IMR-90 (cell line): ENCODE results near the gene MPRIP. TPM values are rescaled to one million over a fixed set of nuclear protein-coding genes. Genes with fewer than 3 reads are reported as not detected.

Experiments
- ATAC-seq: fragments of 200-7000 bp; cut with Tn5 transposase; 2 replicates; pipeline ENCODE4 v1.9.1; 2020; ENCODE audit warnings: low read depth, mild to moderate bottlenecking, moderate library complexity
- BruUV-seq: library from RNA; stranded (reverse); fragments of 400-500 nt; replicated peaks from 2 replicates; lab custom pipeline; 2021; lab: Mats Ljungman, UMichigan
- CTCF ChIA-PET: fragments of 300-600 bp; formaldehyde crosslinking; extraction: SDS; loops from one replicate; lab custom pipeline; 2021; ENCODE audit warnings: antibody characterized with exemption; lab: Yijun Ruan, JAX
- POLR2A ChIA-PET: fragments of 300-600 bp; sonication (Branson Sonifier 250); formaldehyde crosslinking; loops from one replicate; lab custom pipeline; 2022; ENCODE audit warnings: antibody characterized with exemption; ENCODE audit not compliant: unreplicated experiment; lab: Charles Lee
- DNase-seq: peaks from one replicate; pipeline ENCODE4 v3.0.0; 2013
- H2AFZ ChIP-seq: replicated peaks from 2 replicates; pipeline ENCODE3; 2013; ENCODE audit warnings: low read length, mild to moderate bottlenecking; ENCODE audit not compliant: poor library complexity
- H2AK5ac ChIP-seq: 2 replicates; pipeline ENCODE4 v1.6.1; 2013; ENCODE audit warnings: low read depth, low read length, inconsistent platforms
- H2AK9ac ChIP-seq: replicated peaks from 2 replicates; pipeline ENCODE3; 2013; ENCODE audit warnings: mild to moderate bottlenecking, low read depth, low read length, moderate library complexity; ENCODE audit not compliant: poor library complexity
- H2BK120ac ChIP-seq: 2 replicates; pipeline ENCODE4 v1.6.1; 2013; ENCODE audit warnings: low read depth, low read length, inconsistent platforms
- H2BK15ac ChIP-seq: 3 replicates; pipeline ENCODE4 v1.6.1; 2013; ENCODE audit warnings: low read depth, low read length, inconsistent platforms
- H2BK20ac ChIP-seq: 2 replicates; pipeline ENCODE4 v1.6.1; 2013; ENCODE audit warnings: low read depth, mild to moderate bottlenecking, inconsistent platforms, low read length, moderate library complexity
- H2BK5ac ChIP-seq: 2 replicates; pipeline ENCODE4 v1.6.1; 2013; ENCODE audit warnings: mild to moderate bottlenecking, low read depth, low read length, inconsistent platforms; ENCODE audit not compliant: poor library complexity, severe bottlenecking
- H3K14ac ChIP-seq: replicated peaks from 2 replicates; pipeline ENCODE4 v1.6.1; 2013; ENCODE audit warnings: low read depth, low read length, inconsistent platforms
- H3K18ac ChIP-seq: 2 replicates; pipeline ENCODE4 v1.6.1; 2013; ENCODE audit warnings: low read depth, low read length, control low read depth
- H3K23ac ChIP-seq: 2 replicates; pipeline ENCODE4 v1.6.1; 2013; ENCODE audit warnings: low read depth, low read length, inconsistent platforms
- H3K27ac ChIP-seq: 2 replicates; pipeline ENCODE4 v1.5.1; 2013; ENCODE audit warnings: mild to moderate bottlenecking, control low read depth, low read length; ENCODE audit not compliant: insufficient read depth
- H3K27me3 ChIP-seq: 2 replicates; pipeline ENCODE4 v1.6.1; 2013; ENCODE audit warnings: low read length; ENCODE audit not compliant: control insufficient read depth, insufficient read depth
- H3K36me3 ChIP-seq: 2 replicates; pipeline ENCODE4 v1.6.1; 2013; ENCODE audit warnings: low read length, mixed read lengths; ENCODE audit not compliant: control insufficient read depth, insufficient read depth
- H3K4ac ChIP-seq: 2 replicates; pipeline ENCODE4 v1.6.1; 2013; ENCODE audit warnings: low read depth, low read length, inconsistent platforms
- H3K4me1 ChIP-seq: 2 replicates; pipeline ENCODE4 v1.6.1; 2013; ENCODE audit warnings: low read length, mixed read lengths; ENCODE audit not compliant: control insufficient read depth, insufficient read depth
- H3K4me2 ChIP-seq: 2 replicates; pipeline ENCODE4 v1.6.1; 2013; ENCODE audit warnings: low read depth, mild to moderate bottlenecking, control low read depth, low read length, moderate library complexity
- H3K4me3 ChIP-seq: 2 replicates; pipeline ENCODE4 v1.5.1; 2013; ENCODE audit warnings: low read depth, mild to moderate bottlenecking, control low read depth, low read length, moderate library complexity; ENCODE audit not compliant: insufficient read depth
- H3K56ac ChIP-seq: 2 replicates; pipeline ENCODE4 v1.6.1; 2013; ENCODE audit warnings: low read length, inconsistent platforms; ENCODE audit not compliant: insufficient read depth; ENCODE audit errors: extremely low read depth
- H3K79me1 ChIP-seq, 2 experiments: 2 replicates each; pipeline ENCODE4 v1.6.1; 2013; ENCODE audit warnings: low read length in 2 of 2, inconsistent platforms in 1 of 2, low read depth in 1 of 2
- H3K9ac ChIP-seq: 2 replicates; pipeline ENCODE4 v1.6.1; 2013; ENCODE audit warnings: low read depth, low read length, control low read depth
- H3K9me1 ChIP-seq: 2 replicates; pipeline ENCODE4 v1.6.1; 2013; ENCODE audit warnings: low read length, inconsistent platforms; ENCODE audit not compliant: insufficient read depth
- H3K9me3 ChIP-seq: 2 replicates; pipeline ENCODE4 v1.6.1; 2013; ENCODE audit warnings: low read length; ENCODE audit not compliant: control insufficient read depth, insufficient read depth
- H4K20me1 ChIP-seq: 2 replicates; pipeline ENCODE4 v1.6.1; 2013; ENCODE audit warnings: low read length, inconsistent platforms; ENCODE audit not compliant: insufficient read depth
- H4K5ac ChIP-seq: 2 replicates; pipeline ENCODE4 v1.6.1; 2013; ENCODE audit warnings: mild to moderate bottlenecking, low read depth, low read length, control low read depth
- H4K8ac ChIP-seq, 2 experiments: 2 replicates each; pipeline ENCODE4 v1.6.1; 2013; ENCODE audit warnings: low read depth in 2 of 2, low read length in 2 of 2, control low read depth in 1 of 2, inconsistent platforms in 1 of 2
- H4K91ac ChIP-seq: 2 replicates; pipeline ENCODE4 v1.6.1; 2013; ENCODE audit warnings: low read depth, low read length, inconsistent platforms; ENCODE audit not compliant: insufficient read depth
- BHLHE40 ChIP-seq: fragments of 150-350 bp; IDR thresholded peaks from 2 replicates; pipeline ENCODE4 v1.6.1; 2016; ENCODE audit warnings: mild to moderate bottlenecking, low read depth, low read length
- CEBPB ChIP-seq: IDR thresholded peaks from 2 replicates; pipeline ENCODE4 v1.6.1; 2012; ENCODE audit warnings: low read depth, low read length, improper control_type of control experiment
- CHD1 ChIP-seq: IDR thresholded peaks from 2 replicates; pipeline ENCODE4 v1.6.1; 2012; ENCODE audit warnings: low read depth, low read length, improper control_type of control experiment
- CTCF ChIP-seq: conservative IDR thresholded peaks from 2 replicates; pipeline ENCODE4 v1.5.1; 2012; ENCODE audit warnings: mild to moderate bottlenecking, low read depth, low read length, improper control_type of control experiment
- FOS ChIP-seq: fragments of 150-350 bp; IDR thresholded peaks from 2 replicates; pipeline ENCODE4 v1.6.1; 2016; ENCODE audit warnings: low read depth, low read length
- MXI1 ChIP-seq: IDR thresholded peaks from 2 replicates; pipeline ENCODE4 v1.6.1; 2012; ENCODE audit warnings: low read depth, mild to moderate bottlenecking, low read length, moderate library complexity, borderline replicate concordance
- POLR2A ChIP-seq: IDR thresholded peaks from 2 replicates; pipeline ENCODE4 v1.6.1; 2012; ENCODE audit warnings: mild to moderate bottlenecking, low read depth, low read length
- RFX5 ChIP-seq: IDR thresholded peaks from 2 replicates; pipeline ENCODE4 v1.8.0; 2012; ENCODE audit warnings: low read depth, mild to moderate bottlenecking, low read length, moderate library complexity
- USF2 ChIP-seq: fragments of 150-350 bp; IDR thresholded peaks from 2 replicates; pipeline ENCODE4 v1.6.1; 2017; ENCODE audit warnings: mild to moderate bottlenecking, antibody characterized with exemption, low read length, low read depth
- WGBS, 2 experiments: methylation state at CpG; one replicate each; pipeline versions ENCODE4 v1.1.5 to v1.1.7; 2013; ENCODE audit warnings: missing lambda C conversion rate in 2 of 2; ENCODE audit not compliant: insufficient read length in 1 of 2; ENCODE audit errors: extremely low coverage in 2 of 2; 5-methylcytosine and 5-hydroxymethylcytosine counted together
- dilution Hi-C: fragments of 300-500 bp; cut with HindIII; formaldehyde crosslinking; loops from one replicate; pipeline ENCODE4 v1.14.3; 2018; ENCODE audit warnings: low sequenced_read_pairs; ENCODE audit not compliant: unreplicated experiment
- in situ Hi-C: fragments of 300-500 bp; cut with MboI; formaldehyde crosslinking; loops from 3 replicates; pipeline ENCODE4 v1.14.3; 2019; ENCODE audit warnings: low sequenced_read_pairs, inconsistent platforms, mixed read lengths
- intact Hi-C: fragments of 100-400 bp; cut with micrococcal nuclease; formaldehyde crosslinking; loops from 2 replicates; pipeline ENCODE4 v1.10.0; 2022
- polyA plus RNA-seq, 3 experiments: library from polyadenylated mRNA; depleted of rRNA; stranded (reverse); fragments of >200 nt; gene quantifications; 2 replicates each; pipeline ENCODE4 v1.2.3, GENCODE V29; 2012; ENCODE audit warnings: low replicate concordance in 1 of 3
- total RNA-seq: library from RNA; depleted of rRNA; stranded (reverse); fragments of >200 nt; gene quantifications from 2 replicates; pipeline ENCODE4 v1.2.3, GENCODE V29; 2012

MPRIP gene
- total and polyA plus RNA-seq, 2 of the 4 experiments (the other 2 are of a cell fraction) = 111 to 149 TPM

- WGBS, 2 experiments = 93% methylated on average over 3 of the region's 6 CpGs; no CpG with 5 or more reads in 1 of the 2 experiments
- Histone ChIP-seq H3K56ac (no peak overlapping the region), H3K4me2 (no peak overlapping the region), H3K36me3 (peaks cover 11% of the 10 kb centered on the region), H3K4me1 (peaks cover 25% of the 10 kb centered on the region), H3K9me1 (peaks cover 50% of the 10 kb centered on the region), H3K4ac (no peak overlapping the region), H3K27me3 (no peaks in the 10 kb centered on the region), H3K9ac (no peak overlapping the region), H3K27ac (no peak overlapping the region), H3K18ac (no peak overlapping the region), H3K9me3 (no peaks in the 10 kb centered on the region), H2AFZ (no peak overlapping the region), H3K14ac (no peak overlapping the region), H3K79me1 (peaks cover 52 to 96% of the 10 kb centered on the region in 2 experiments), H2BK20ac (no peak overlapping the region), H2BK120ac (no peak overlapping the region), H3K4me3 (no peak overlapping the region), H2AK9ac (no peak overlapping the region), H4K20me1 (peaks cover 96% of the 10 kb centered on the region), H4K8ac (no peak overlapping the region), H2AK5ac (no peak overlapping the region), H2BK5ac (no peak overlapping the region), H2BK15ac (no peak overlapping the region), H4K91ac (no peak overlapping the region), H4K5ac (no peak overlapping the region), H3K23ac (no peak overlapping the region)
- ATAC-seq = no peak
- no peak for DNase-seq
- CTCF ChIA-PET = no interaction called here
- POLR2A ChIA-PET = no interaction called here
- dilution Hi-C loops = no loop called here
- no peak for TF ChIP-seq CHD1
- no peak for TF ChIP-seq CTCF
- no peak for TF ChIP-seq MXI1
- TF ChIP-seq FOS = no peak
- TF ChIP-seq USF2 = no peak
- no peak for TF ChIP-seq BHLHE40
- no peak for TF ChIP-seq RFX5
- no peak for TF ChIP-seq CEBPB
- TF ChIP-seq POLR2A = no peak
- in situ Hi-C loops = no loop called here
- intact Hi-C loops = loop anchor here (10.0 kb wide), 1 partner anchor 99 kb away; no protein-coding TSS in a partner anchor
- BruUV-seq = no TSS peak
Observed at GRCh38 chr17:17104036-17104435, 61.8 kb downstream of the MPRIP start.
